Ovary (tissue), 9 donors: ENCODE measurements around the gene PROSER1. TPM values are rescaled to one million over a fixed set of nuclear protein-coding genes. Genes with fewer than 3 reads are reported as not detected.

Source experiments
- DNase-seq, 5 donors: peaks; one replicate each; pipeline ENCODE4 v3.0.0-alpha.2; 2019 to 2020
- H3K27ac ChIP-seq, 2 donors: fragments of 200-600 bp; one replicate each; pipeline versions ENCODE4 v1.5.1 to v1.8.0; 2019 to 2022
- H3K27me3 ChIP-seq: fragments of 200-600 bp; one replicate; pipeline ENCODE4 v1.8.0; 2022
- H3K36me3 ChIP-seq: fragments of 200-600 bp; sonication (generic); one replicate; pipeline ENCODE4 v1.5.1; 2019
- H3K4me1 ChIP-seq: one replicate; pipeline ENCODE4 v1.8.1; 2013; ENCODE audit warnings: mild to moderate bottlenecking, moderate library complexity; ENCODE audit not compliant: insufficient read depth
- H3K4me3 ChIP-seq: fragments of 200-600 bp; sonication (generic); one replicate; pipeline ENCODE4 v1.5.1; 2017
- H3K9me3 ChIP-seq, 2 donors: fragments of 200-600 bp in 1 of 2; sonication (generic) in 1 of 2; one replicate each; pipeline versions ENCODE4 v1.5.1 to v1.8.1; 2013 to 2019; ENCODE audit warnings: mild to moderate bottlenecking in 1 of 2, moderate library complexity in 1 of 2
- CTCF ChIP-seq, 3 donors: fragments of 450-650 bp in 2 of 3; fragments of 200-600 bp in 1 of 3; IDR thresholded peaks; one replicate each; pipeline versions ENCODE4 v1.5.1 to v1.8.0; 2016 to 2022; ENCODE audit warnings: antibody characterized with exemption in 3 of 3, mild to moderate bottlenecking in 1 of 3
- EP300 ChIP-seq: sonication (generic); formaldehyde crosslinking; IDR thresholded peaks from one replicate; pipeline ENCODE4 v1.6.1; 2017; ENCODE audit warnings: antibody characterized with exemption
- POLR2A ChIP-seq: fragments of 450-650 bp; IDR thresholded peaks from one replicate; pipeline ENCODE4 v1.6.1; 2017; ENCODE audit warnings: antibody characterized with exemption, mild to moderate bottlenecking, moderate library complexity
- WGBS, 3 donors: extraction: QIAGEN DNeasy Blood & Tissue Kit in 1 of 3; methylation state at CpG; one replicate each; pipeline versions ENCODE4 v1.1.5 to v1.1.7; 2013 to 2017; 5-methylcytosine and 5-hydroxymethylcytosine counted together
- intact Hi-C, 4 donors: fragments of 100-400 bp; cut with DNase I; formaldehyde crosslinking; loops; one replicate each; pipeline versions ENCODE4 v1.11.0 to v1.15.1; 2022 to 2023
- polyA plus RNA-seq, 2 donors: library from polyadenylated mRNA; stranded (reverse); fragments of 200-250 nt in 1 of 2; fragments of 350-450 nt in 1 of 2; fragmentation: Illumina TruSeq in 1 of 2; extraction: RNeasy Lipid Tissue Mini Kit (QIAGEN cat#74804) in 1 of 2; gene quantifications; one replicate each; pipeline ENCODE4 v1.2.3, GENCODE V29; 2013 to 2014
- total RNA-seq, 7 donors: library from RNA; depleted of rRNA in 2 of 7; stranded (reverse); fragments of >200 nt in 2 of 7; fragmentation: NEBNext Ultra II Directional in 3 of 7; extraction: Animal tissue kit (Norgen Biotek cat#: 25700) in 3 of 7; gene quantifications; one replicate each; pipeline versions ENCODE4 v1.1.0 to v1.2.4, GENCODE V29; 2016 to 2023
- donor health status: DM: no; HTN: no; CAD: no; lungs with moderate emphysema.
- donor health status: DM: no; HTN: no; CAD: no.
- donor health status: Bipolar disorder and iron deficiency.
- donor health status: DM: yes; HTN: yes; CAD: no.
- donor health status: DM: no; HTN: no; CAD: no.
- donor health status: DM: yes; HTN: yes; CAD: no.

The PROSER1 gene
- total and polyA plus RNA-seq, 9 donors = 5.3 to 25.3 (median 16.9) TPM

GRCh38 chr13:39023316-39023715, 14.6 kb downstream of the PROSER1 start:
- Histone ChIP-seq H3K9me3 (no peaks in the 10 kb centered on the region), H3K27me3 (no peaks in the 10 kb centered on the region), H3K36me3 (no peaks in the 10 kb centered on the region), H3K4me1 (no peaks in the 10 kb centered on the region), H3K4me3 (no peak overlapping the region), H3K27ac (no peak overlapping the region)
- intact Hi-C loops = no loop called here
- TF ChIP-seq POLR2A (no peak), EP300 (no peak), CTCF (IDR thresholded peaks at IDR 0.05) (no peak)
- WGBS, 3 donors = 21 to 45% (median 42%) methylated on average over 2 of the region's 2 CpGs
- DNase-seq = no peak

GRCh38 chr13:39020853-39021462, 16.9 kb downstream of the PROSER1 start:
- no peak for TF ChIP-seq CTCF (IDR thresholded peaks at IDR 0.05)
- TF ChIP-seq POLR2A = no peak
- TF ChIP-seq EP300 = no peak
- no peaks in the 10 kb centered on the region for H3K4me1 ChIP-seq
- H3K36me3 ChIP-seq = no peaks in the 10 kb centered on the region
- no peak for DNase-seq
- H3K4me3 ChIP-seq = no peak overlapping the region
- H3K9me3 ChIP-seq = no peaks in the 10 kb centered on the region
- 85 to 90% (median 87%) methylated on average over 4 of the region's 4 CpGs for WGBS, 3 donors
- intact Hi-C loops = no loop called here
- H3K27ac ChIP-seq = no peak overlapping the region
- H3K27me3 ChIP-seq = no peaks in the 10 kb centered on the region

- H3K9me3 ChIP-seq = no peaks in the 10 kb centered on the region
- H3K27ac ChIP-seq = no peak overlapping the region
- WGBS, 3 donors = 6 to 13% (median 9%) methylated on average over 2 of the region's 2 CpGs
- TF ChIP-seq CTCF (IDR thresholded peaks at IDR 0.05) (no peak), POLR2A (no peak), EP300 (no peak)
- DNase-seq = no peak
- intact Hi-C loops = no loop called here
- H3K27me3 ChIP-seq = no peaks in the 10 kb centered on the region
- H3K36me3 ChIP-seq = no peaks in the 10 kb centered on the region
- H3K4me3 ChIP-seq = no peak overlapping the region
- H3K4me1 ChIP-seq = no peaks in the 10 kb centered on the region
Measured at GRCh38 chr13:39016787-39017186, 21.1 kb downstream of the PROSER1 start.

GRCh38 chr13:39016087-39016486, 21.8 kb downstream of the PROSER1 start:
- Histone ChIP-seq H3K4me1 (no peaks in the 10 kb centered on the region), H3K27ac (no peak overlapping the region), H3K9me3 (no peaks in the 10 kb centered on the region), H3K36me3 (no peaks in the 10 kb centered on the region), H3K27me3 (no peaks in the 10 kb centered on the region), H3K4me3 (no peak overlapping the region)
- TF ChIP-seq CTCF (IDR thresholded peaks at IDR 0.05) = no peak
- no peak for TF ChIP-seq EP300
- TF ChIP-seq POLR2A = no peak
- intact Hi-C loops = no loop called here
- 72 to 84% (median 73%) methylated on average over 1 of the region's 1 CpG for WGBS, 3 donors
- DNase-seq = no peak
